ENCODE measurements around the gene PEX26. TPM values are rescaled to one million over a fixed set of nuclear protein-coding genes. Genes with fewer than 3 reads are reported as not detected.

PEX26 gene
- total and polyA plus RNA-seq, 9 donors = 9.8 to 19.6 (median 15.6) TPM

DNA sequence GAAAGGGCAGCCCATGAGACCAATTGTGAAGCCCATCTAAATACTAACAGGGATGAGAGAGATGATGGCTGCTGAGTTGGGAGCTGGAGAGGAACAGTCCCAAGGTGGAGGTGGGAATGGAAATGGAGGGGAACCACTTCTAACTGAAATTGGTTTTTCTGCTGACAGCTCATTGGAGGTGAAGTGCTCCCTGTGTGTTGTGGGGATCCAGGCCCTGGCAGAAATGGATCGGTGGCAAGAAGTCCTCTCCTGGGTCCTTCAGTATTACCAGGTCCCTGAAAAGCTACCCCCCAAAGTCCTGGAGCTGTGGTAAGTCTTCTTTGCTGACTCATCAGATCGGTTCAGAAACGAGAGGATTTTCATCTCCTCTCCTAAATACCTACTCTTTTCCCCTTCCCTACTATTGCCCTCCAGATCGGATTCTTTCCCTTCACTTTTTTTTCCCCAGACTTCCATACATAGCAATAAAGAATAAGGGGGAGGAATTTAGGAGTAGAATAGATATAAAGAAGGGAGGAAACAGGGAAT lies 2.0 kb downstream of the PEX26 start:
- no peaks in the 10 kb centered on the region for H3K9me3 ChIP-seq (replicated peaks; ENCODE audit: control insufficient read depth, low read depth, low read length)
- peaks cover 18% of the 10 kb centered on the region for H3K4me1 ChIP-seq (ENCODE audit: control insufficient read depth, insufficient read depth, low read length)
- no peak for DNase-seq
- no peaks in the 10 kb centered on the region for H3K27me3 ChIP-seq (ENCODE audit: control insufficient read depth, insufficient read depth, low read length)
- no peak overlapping the region for H3K4me3 ChIP-seq (ENCODE audit: low read length)
- peaks cover 31% of the 10 kb centered on the region for H3K36me3 ChIP-seq (ENCODE audit: control insufficient read depth, insufficient read depth, low read length)
- WGBS (ENCODE audit: insufficient coverage) = 90% methylated on average over 2 of the region's 4 CpGs
- H3K27ac ChIP-seq (ENCODE audit: low read length) = no peak overlapping the region

DNA sequence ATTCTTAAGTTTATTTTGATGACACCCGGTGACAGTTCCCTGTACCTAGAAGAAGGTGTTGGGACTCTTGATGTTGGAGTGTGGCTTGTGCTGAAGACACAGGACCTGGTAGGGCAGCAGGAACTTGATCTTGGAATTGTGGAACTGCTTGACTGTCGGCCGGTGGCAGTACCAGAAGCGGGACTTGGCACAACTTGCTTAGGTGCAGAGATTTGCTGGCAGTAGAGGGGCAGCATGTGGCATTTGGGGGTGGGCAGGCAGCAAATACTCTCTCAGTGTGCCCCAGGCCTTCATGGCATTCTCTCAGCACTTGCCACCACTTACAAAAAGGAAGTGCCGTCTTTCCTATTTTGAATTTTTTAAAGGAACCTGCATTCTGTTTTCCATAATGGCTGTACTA lies 3.6 kb downstream of the PEX26 start:
- no peak overlapping the region for H3K27ac ChIP-seq (ENCODE audit: low read length)
- no peak for DNase-seq
- WGBS (ENCODE audit: insufficient coverage) = 86% methylated on average over 3 of the region's 5 CpGs
- H3K4me3 ChIP-seq (ENCODE audit: low read length) = no peak overlapping the region
- peaks cover 44% of the 10 kb centered on the region for H3K36me3 ChIP-seq (ENCODE audit: control insufficient read depth, insufficient read depth, low read length)
- no peaks in the 10 kb centered on the region for H3K27me3 ChIP-seq (ENCODE audit: control insufficient read depth, insufficient read depth, low read length)
- H3K4me1 ChIP-seq (ENCODE audit: control insufficient read depth, insufficient read depth, low read length) = peaks cover 18% of the 10 kb centered on the region
- H3K9me3 ChIP-seq (replicated peaks; ENCODE audit: control insufficient read depth, low read depth, low read length) = no peaks in the 10 kb centered on the region

DNA sequence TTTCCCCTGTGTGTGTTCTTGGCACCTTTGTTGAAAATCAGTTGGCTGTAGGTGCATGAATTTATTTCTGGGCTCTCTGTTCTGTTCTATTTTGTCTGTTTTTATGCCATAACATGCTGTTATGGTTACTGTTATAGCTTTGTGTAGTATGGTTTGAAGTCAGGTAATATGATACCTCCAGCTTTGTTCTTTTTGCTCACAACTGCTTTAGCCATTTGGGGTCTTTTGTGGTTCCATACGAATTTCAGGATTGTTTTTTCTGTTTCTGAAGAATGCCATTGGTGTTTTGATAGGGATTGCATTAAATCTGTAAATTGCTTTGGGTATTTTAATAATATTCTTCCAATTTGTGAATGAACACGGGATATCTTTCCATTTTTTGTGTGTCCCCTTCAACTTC lies 4.7 kb downstream of the PEX26 start:
- H3K27ac ChIP-seq (ENCODE audit: low read length) = no peak overlapping the region
- peak; percentile 40 for DNase-seq
- H3K4me1 ChIP-seq (ENCODE audit: control insufficient read depth, insufficient read depth, low read length) = peaks cover 10% of the 10 kb centered on the region
- H3K27me3 ChIP-seq (ENCODE audit: control insufficient read depth, insufficient read depth, low read length) = no peaks in the 10 kb centered on the region
- H3K9me3 ChIP-seq (replicated peaks; ENCODE audit: control insufficient read depth, low read depth, low read length) = no peaks in the 10 kb centered on the region
- no CpG with 5 or more reads among the region's 2 CpGs for WGBS (ENCODE audit: insufficient coverage)
- H3K4me3 ChIP-seq (ENCODE audit: low read length) = no peak overlapping the region
- H3K36me3 ChIP-seq (ENCODE audit: control insufficient read depth, insufficient read depth, low read length) = peaks cover 52% of the 10 kb centered on the region

DNA sequence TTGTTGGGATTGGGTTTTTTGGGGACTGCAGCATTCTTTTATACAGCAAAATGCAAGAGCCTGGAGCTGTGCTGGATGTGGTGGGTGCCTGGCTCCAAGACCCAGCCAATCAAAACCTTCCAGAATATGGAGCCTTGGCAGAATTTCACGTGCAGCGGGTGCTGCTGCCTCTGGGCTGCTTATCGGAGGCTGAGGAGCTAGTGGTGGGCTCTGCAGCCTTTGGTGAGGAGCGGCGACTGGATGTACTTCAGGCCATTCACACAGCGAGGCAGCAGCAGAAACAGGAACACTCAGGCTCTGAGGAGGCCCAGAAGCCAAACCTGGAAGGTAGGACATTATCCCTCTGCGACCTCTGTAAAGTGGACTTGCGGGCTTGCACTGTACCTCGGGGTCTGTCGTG lies 5.6 kb downstream of the PEX26 start:
- Histone ChIP-seq H3K9me3 (replicated peaks; ENCODE audit: control insufficient read depth, low read depth, low read length) (no peaks in the 10 kb centered on the region), H3K27me3 (ENCODE audit: control insufficient read depth, insufficient read depth, low read length) (no peaks in the 10 kb centered on the region), H3K4me1 (ENCODE audit: control insufficient read depth, insufficient read depth, low read length) (peaks cover 9% of the 10 kb centered on the region), H3K27ac (ENCODE audit: low read length) (no peak overlapping the region), H3K36me3 (ENCODE audit: control insufficient read depth, insufficient read depth, low read length) (peaks cover 62% of the 10 kb centered on the region), H3K4me3 (ENCODE audit: low read length) (no peak overlapping the region)
- no peak for DNase-seq
- WGBS (ENCODE audit: insufficient coverage) = 91% methylated on average over 6 of the region's 10 CpGs

DNA sequence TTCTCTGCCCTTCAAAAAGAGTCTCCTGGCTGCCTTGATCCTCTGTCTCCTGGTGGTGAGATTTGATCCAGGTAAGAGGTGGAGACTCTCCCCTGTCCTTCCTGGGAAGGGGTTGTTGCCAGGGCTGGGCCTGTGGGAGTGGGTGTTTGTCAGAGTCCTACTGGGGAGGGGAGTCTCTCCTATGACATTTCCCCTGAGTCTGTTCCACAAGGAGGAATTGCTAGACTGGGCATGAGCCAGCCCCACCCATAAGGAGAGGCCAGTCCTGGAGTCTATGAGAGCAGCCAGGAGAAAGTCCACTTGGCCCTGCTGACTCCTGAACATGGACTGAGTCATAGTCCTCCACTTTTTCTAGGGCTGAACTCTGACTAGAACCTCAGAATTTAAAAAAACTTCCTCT lies 7.4 kb downstream of the PEX26 start:
- Histone ChIP-seq H3K4me1 (ENCODE audit: control insufficient read depth, insufficient read depth, low read length) (no peaks in the 10 kb centered on the region), H3K36me3 (ENCODE audit: control insufficient read depth, insufficient read depth, low read length) (peaks cover 65% of the 10 kb centered on the region), H3K27ac (ENCODE audit: low read length) (no peak overlapping the region)

DNA sequence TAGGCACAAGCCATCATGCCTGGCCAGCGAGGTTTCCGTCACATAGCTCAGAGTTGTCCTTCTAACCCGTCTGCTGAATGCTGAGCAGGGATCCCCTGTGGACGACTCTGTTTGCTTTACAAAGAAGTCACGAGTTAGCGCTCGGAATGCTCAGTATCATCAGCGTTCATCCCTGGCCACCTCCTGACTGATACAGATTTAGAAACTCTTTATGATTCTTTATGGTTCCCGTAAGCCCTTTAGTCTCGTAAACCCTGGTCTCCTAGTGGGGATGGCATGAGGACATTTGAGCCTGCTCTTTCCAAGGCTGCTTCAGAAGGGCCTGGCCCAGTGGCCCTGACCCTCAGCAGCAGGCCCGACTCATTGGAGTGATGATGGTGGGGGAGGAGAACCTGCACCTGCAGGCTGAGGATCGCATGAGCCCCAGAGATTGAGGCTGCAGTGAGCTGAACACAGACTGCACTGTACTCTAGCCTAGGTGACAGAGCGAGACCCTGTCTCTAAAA lies 9.6 kb downstream of the PEX26 start:
- peaks cover 10% of the 10 kb centered on the region for H3K4me1 ChIP-seq (ENCODE audit: control insufficient read depth, insufficient read depth, low read length)
- no peak overlapping the region for H3K4me3 ChIP-seq (ENCODE audit: low read length)
- H3K36me3 ChIP-seq (ENCODE audit: control insufficient read depth, insufficient read depth, low read length) = peaks cover 61% of the 10 kb centered on the region
- H3K27me3 ChIP-seq (ENCODE audit: control insufficient read depth, insufficient read depth, low read length) = no peaks in the 10 kb centered on the region
- 59% methylated on average over 6 of the region's 13 CpGs for WGBS (ENCODE audit: insufficient coverage)
- H3K9me3 ChIP-seq (replicated peaks; ENCODE audit: control insufficient read depth, low read depth, low read length) = no peaks in the 10 kb centered on the region
- no peak for DNase-seq
- no peak overlapping the region for H3K27ac ChIP-seq (ENCODE audit: low read length)

More for the DNA sequence above, 7.4 kb downstream of the PEX26 start:
- H3K9me3 ChIP-seq (replicated peaks; ENCODE audit: control insufficient read depth, low read depth, low read length) = no peaks in the 10 kb centered on the region
- H3K27me3 ChIP-seq (ENCODE audit: control insufficient read depth, insufficient read depth, low read length) = no peaks in the 10 kb centered on the region
- DNase-seq = no peak
- no peak overlapping the region for H3K4me3 ChIP-seq (ENCODE audit: low read length)

DNA sequence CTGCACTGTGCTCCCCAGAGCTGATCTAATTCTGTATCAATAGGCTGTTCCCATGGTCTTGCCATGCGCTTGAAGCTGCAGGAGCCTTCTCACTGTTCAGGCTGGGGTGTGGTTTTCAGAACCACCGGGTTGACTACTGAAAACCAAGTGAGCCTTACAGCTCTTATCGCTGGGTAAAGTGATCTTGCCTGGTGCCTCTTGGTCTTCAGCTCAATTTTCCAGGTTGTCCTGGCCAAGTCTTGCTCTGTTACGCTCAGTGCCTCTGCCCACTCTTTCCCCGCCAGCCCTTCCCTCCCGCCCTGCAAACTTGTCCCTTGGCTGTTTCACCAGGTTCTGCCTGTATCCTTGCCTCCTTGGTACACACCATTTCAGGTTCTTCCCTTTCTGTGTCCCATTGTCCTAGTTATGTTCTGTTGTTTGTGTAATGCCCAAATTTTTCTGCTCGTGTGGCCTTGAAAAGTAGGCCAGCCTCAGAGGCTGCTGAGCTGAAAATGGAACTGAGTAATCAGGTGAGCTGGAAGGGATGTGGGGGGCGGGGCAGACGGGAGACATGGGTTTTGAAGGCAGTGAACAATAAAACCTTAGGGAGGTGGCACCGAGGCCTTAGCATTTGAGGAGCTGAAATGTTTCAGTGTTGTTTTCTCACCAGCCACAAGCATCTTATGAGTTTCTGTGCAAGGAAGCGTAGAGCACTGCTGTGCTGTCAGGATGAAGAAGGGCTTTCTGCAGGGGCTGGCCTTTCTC lies 11.2 kb downstream of the PEX26 start:
- WGBS (ENCODE audit: insufficient coverage) = 93% methylated on average over 11 of the region's 11 CpGs
- H3K4me1 ChIP-seq (ENCODE audit: control insufficient read depth, insufficient read depth, low read length) = peaks cover 10% of the 10 kb centered on the region
- H3K4me3 ChIP-seq (ENCODE audit: low read length) = no peak overlapping the region
- H3K36me3 ChIP-seq (ENCODE audit: control insufficient read depth, insufficient read depth, low read length) = peaks cover 51% of the 10 kb centered on the region
- H3K27me3 ChIP-seq (ENCODE audit: control insufficient read depth, insufficient read depth, low read length) = no peaks in the 10 kb centered on the region
- H3K9me3 ChIP-seq (replicated peaks; ENCODE audit: control insufficient read depth, low read depth, low read length) = no peaks in the 10 kb centered on the region
- DNase-seq = no peak
- H3K27ac ChIP-seq (ENCODE audit: low read length) = no peak overlapping the region

- Histone ChIP-seq H3K4me1 (ENCODE audit: control insufficient read depth, insufficient read depth, low read length) (peaks cover 10% of the 10 kb centered on the region), H3K27me3 (ENCODE audit: control insufficient read depth, insufficient read depth, low read length) (no peaks in the 10 kb centered on the region), H3K27ac (ENCODE audit: low read length) (no peak overlapping the region), H3K9me3 (replicated peaks; ENCODE audit: control insufficient read depth, low read depth, low read length) (no peaks in the 10 kb centered on the region), H3K4me3 (ENCODE audit: low read length) (no peak overlapping the region), H3K36me3 (ENCODE audit: control insufficient read depth, insufficient read depth, low read length) (peaks cover 45% of the 10 kb centered on the region)
- 92% methylated on average over 7 of the region's 8 CpGs for WGBS (ENCODE audit: insufficient coverage)
- no peak for DNase-seq
These were observed 12.5 kb downstream of the PEX26 start for GRCh38 chr22:18090286-18090685.

GRCh38 chr22:18091478-18091877 lies 13.7 kb downstream of the PEX26 start:
- no peak for DNase-seq
- Histone ChIP-seq H3K27ac (ENCODE audit: low read length) (peak overlapping the region; percentile 82), H3K27me3 (ENCODE audit: control insufficient read depth, insufficient read depth, low read length) (no peaks in the 10 kb centered on the region), H3K36me3 (ENCODE audit: control insufficient read depth, insufficient read depth, low read length) (peaks cover 36% of the 10 kb centered on the region), H3K9me3 (replicated peaks; ENCODE audit: control insufficient read depth, low read depth, low read length) (no peaks in the 10 kb centered on the region), H3K4me3 (ENCODE audit: low read length) (no peak overlapping the region), H3K4me1 (ENCODE audit: control insufficient read depth, insufficient read depth, low read length) (peaks cover 10% of the 10 kb centered on the region)
- WGBS (ENCODE audit: insufficient coverage) = 75% methylated on average over 6 of the region's 7 CpGs

GRCh38 chr22:18091916-18092526 lies 14.2 kb downstream of the PEX26 start:
- peak overlapping the region; percentile 17 for H3K4me3 ChIP-seq (ENCODE audit: low read length)
- peak; percentile 69 for DNase-seq
- peaks cover 10% of the 10 kb centered on the region for H3K4me1 ChIP-seq (ENCODE audit: control insufficient read depth, insufficient read depth, low read length)
- H3K27ac ChIP-seq (ENCODE audit: low read length) = peak overlapping the region; percentile 82
- no peaks in the 10 kb centered on the region for H3K9me3 ChIP-seq (replicated peaks; ENCODE audit: control insufficient read depth, low read depth, low read length)
- WGBS (ENCODE audit: insufficient coverage) = 22% methylated on average over 9 of the region's 22 CpGs
- H3K36me3 ChIP-seq (ENCODE audit: control insufficient read depth, insufficient read depth, low read length) = peaks cover 33% of the 10 kb centered on the region
- no peaks in the 10 kb centered on the region for H3K27me3 ChIP-seq (ENCODE audit: control insufficient read depth, insufficient read depth, low read length)
